Effector memory CD8-positive, alpha-beta T cell (primary cell): ENCODE measurements around the gene CACNA1A.
"Not testable (repeated sequence)": the region's sequence is repeated elsewhere in the genome, so short reads cannot be mapped to it uniquely, and the experiment has no call there.

Experiments
- ATAC-seq: fragments of 150-1000 bp; cut with Tn5 transposase; replicated peaks from 2 replicates; pipeline ENCODE4 v1.10.0; 2021; ENCODE audit warnings: mild to moderate bottlenecking, moderate library complexity
- DNase-seq, 3 experiments: peaks; one replicate each; pipeline ENCODE4 v3.0.0; 2021
- H3K27ac Mint-ChIP-seq, 2 donors: one replicate each; pipeline ENCODE4 v1.8.0; 2022; ENCODE audit warnings: mild to moderate bottlenecking in 2 of 2, mixed read lengths in 2 of 2, moderate library complexity in 2 of 2
- H3K27me3 Mint-ChIP-seq, 2 donors: one replicate each; pipeline ENCODE4 v1.8.0; 2022; ENCODE audit warnings: mixed read lengths in 2 of 2
- H3K36me3 Mint-ChIP-seq: one replicate; pipeline ENCODE4 v1.8.0; 2022; ENCODE audit warnings: mild to moderate bottlenecking, moderate library complexity, mixed read lengths; ENCODE audit not compliant: insufficient read depth
- H3K4me1 Mint-ChIP-seq, 2 donors: one replicate each; pipeline ENCODE4 v1.8.0; 2022; ENCODE audit warnings: low read depth in 2 of 2, mixed read lengths in 2 of 2
- H3K4me3 Mint-ChIP-seq, 2 donors: one replicate each; pipeline ENCODE4 v1.8.0; 2022; ENCODE audit warnings: mild to moderate bottlenecking in 2 of 2, mixed read lengths in 2 of 2, moderate library complexity in 2 of 2
- H3K9me3 Mint-ChIP-seq, 2 donors: one replicate each; pipeline ENCODE4 v1.8.0; 2022; ENCODE audit warnings: mixed read lengths in 2 of 2

Gene CACNA1A

DNA sequence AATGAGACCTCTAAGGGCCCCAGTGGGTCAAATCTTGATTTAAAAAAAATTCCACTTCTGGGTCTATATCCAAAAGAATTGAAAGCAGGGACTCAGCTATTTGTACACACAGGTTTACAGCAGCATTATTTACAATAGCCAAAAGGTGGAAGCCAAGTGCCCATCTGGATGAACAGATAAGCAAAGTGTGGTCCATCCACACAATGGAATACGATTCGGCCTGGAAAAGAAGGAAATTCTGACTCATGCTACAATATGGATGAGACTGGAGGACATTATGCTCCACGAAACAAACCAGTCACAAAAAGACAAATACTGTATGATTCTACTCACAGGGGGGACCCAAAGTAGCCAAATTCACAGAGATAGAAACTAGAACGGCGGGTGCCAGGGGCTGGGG, 76.7 kb downstream of the CACNA1A start:
- no peak overlapping the region for H3K4me3 Mint-ChIP-seq
- H3K36me3 Mint-ChIP-seq, result no peaks in the 10 kb centered on the region
- no peak overlapping the region for H3K27ac Mint-ChIP-seq
- H3K4me1 Mint-ChIP-seq, result peaks cover 0 to 3% of the 10 kb centered on the region in 2 donors
- H3K27me3 Mint-ChIP-seq, result peaks cover 33 to 41% of the 10 kb centered on the region in 2 donors
- DNase-seq (no peak), ATAC-seq (no peak)
- peaks cover 0 to 6% of the 10 kb centered on the region in 2 donors for H3K9me3 Mint-ChIP-seq

DNA sequence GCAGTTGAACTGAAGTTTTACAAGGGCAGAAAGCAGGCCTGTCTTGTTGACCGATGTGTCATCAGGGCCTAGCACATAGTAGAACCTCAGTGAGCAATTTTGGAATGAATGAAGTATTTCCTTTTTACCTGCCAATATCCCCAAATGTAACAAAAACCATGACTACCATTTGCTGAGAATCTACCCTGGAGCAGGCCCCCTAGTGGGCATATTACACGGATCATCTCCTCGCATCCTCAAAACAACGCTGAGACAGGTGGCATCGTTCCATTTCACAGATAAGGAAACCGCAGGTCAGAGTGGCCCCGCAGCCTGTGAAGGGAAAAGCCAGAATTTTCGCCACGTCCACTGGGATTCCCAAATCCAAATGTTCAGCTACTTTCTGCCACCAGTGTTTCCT, 77.9 kb downstream of the CACNA1A start:
- peaks cover 0 to 6% of the 10 kb centered on the region in 2 donors for H3K9me3 Mint-ChIP-seq
- no peak for ATAC-seq
- DNase-seq, result no peak
- peaks cover 0 to 3% of the 10 kb centered on the region in 2 donors for H3K4me1 Mint-ChIP-seq
- no peak overlapping the region for H3K4me3 Mint-ChIP-seq
- no peak overlapping the region for H3K27ac Mint-ChIP-seq
- H3K36me3 Mint-ChIP-seq, result no peaks in the 10 kb centered on the region
- peaks cover 39 to 51% of the 10 kb centered on the region in 2 donors for H3K27me3 Mint-ChIP-seq

DNA sequence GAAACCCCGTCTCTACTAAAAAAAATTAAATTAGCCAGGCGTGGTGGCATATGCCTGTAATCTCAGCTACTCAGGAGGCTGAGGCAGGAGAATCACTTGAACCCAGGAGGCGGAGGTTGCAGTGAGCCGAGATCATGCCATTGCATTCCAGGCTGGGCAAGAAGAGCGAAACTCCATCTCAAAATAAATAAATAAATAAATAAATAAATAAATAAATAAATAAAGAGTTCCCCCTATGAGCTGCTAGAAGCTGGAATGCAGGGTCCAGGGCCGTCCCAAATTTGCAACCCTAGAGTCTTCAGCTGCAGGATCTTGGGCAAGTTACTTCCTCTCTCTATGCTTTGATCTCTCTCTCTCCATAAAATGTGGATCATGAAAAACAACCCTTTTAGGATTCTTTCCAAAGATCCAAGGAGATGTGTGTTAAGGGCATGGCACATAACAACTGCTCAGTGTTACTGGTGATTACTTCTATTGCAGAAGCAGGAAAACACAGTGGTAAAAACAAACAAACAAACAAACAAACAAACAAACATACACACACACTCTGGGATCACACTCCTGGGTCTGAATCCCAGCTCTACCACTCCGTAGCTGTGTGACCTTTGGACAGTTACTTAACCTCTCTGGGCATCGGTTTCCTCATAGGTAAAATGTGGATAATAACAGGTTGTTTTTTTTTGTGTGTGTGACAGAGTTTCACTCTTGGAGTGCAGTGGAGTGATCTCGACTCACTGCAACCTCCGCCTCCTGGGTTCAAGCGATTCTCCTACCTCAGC, 78.8 kb downstream of the CACNA1A start:
- H3K36me3 Mint-ChIP-seq, result no peaks in the 10 kb centered on the region
- DNase-seq, result no peak
- ATAC-seq, result no peak
- H3K4me1 Mint-ChIP-seq, result peaks cover 0 to 3% of the 10 kb centered on the region in 2 donors
- H3K27me3 Mint-ChIP-seq, result peaks cover 39 to 58% of the 10 kb centered on the region in 2 donors
- peaks cover 0 to 6% of the 10 kb centered on the region in 2 donors for H3K9me3 Mint-ChIP-seq
- no peak overlapping the region for H3K27ac Mint-ChIP-seq
- no peak overlapping the region for H3K4me3 Mint-ChIP-seq

- not testable (repeated sequence) for H3K36me3 Mint-ChIP-seq, H3K4me3 Mint-ChIP-seq, DNase-seq, H3K4me1 Mint-ChIP-seq, H3K27ac Mint-ChIP-seq, ATAC-seq
- H3K27me3 Mint-ChIP-seq, result peaks cover 33 to 49% of the 10 kb centered on the region in 2 donors
- H3K9me3 Mint-ChIP-seq, result peaks cover 4 to 15% of the 10 kb centered on the region in 2 donors
Observed at GRCh38 chr19:13425875-13426274, 80.4 kb downstream of the CACNA1A start.

DNA sequence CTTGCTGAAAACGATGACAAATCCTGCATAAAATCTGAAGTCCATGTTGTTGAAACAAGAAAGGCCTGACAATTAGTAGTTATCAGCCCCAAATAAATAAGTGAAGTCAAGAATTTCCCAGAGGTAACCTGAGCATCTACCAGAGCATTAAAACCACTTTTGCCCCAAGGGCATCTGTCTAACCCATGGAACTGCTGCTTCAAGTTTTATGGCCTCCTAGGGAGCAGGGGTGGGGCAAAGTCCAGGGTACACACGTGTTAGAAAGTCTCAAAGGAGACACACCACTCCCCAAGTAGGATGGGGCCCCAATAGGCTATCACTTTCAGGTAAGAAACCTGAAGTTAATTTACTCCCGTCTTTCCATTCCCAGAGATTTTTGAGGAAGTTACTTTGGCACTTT, 81.1 kb downstream of the CACNA1A start:
- DNase-seq (no peak), ATAC-seq (no peak)
- Mint-ChIP-seq H3K27ac (no peak overlapping the region), H3K9me3 (peaks cover 6 to 17% of the 10 kb centered on the region in 2 donors), H3K4me3 (no peak overlapping the region), H3K36me3 (no peaks in the 10 kb centered on the region), H3K27me3 (peaks cover 26 to 42% of the 10 kb centered on the region in 2 donors), H3K4me1 (no peaks in the 10 kb centered on the region)

DNA sequence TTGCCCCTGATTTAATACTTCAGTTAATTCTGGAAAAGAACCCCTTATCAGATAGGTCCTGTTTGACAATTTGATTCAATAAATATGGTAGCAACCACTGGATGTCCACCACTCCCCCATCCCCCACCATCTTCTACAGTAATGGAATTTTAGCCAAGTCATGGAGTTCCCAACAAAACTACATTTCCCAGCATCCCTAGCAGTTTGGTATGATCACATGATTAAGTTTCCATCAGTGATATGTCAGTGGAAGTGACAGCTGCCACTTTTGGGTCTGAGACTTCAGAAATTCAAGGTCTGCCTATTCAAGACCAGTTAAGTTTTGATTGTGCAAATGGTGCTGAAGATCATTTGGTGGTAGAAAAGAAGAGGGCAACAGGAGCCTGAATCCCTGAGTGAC, 85.5 kb downstream of the CACNA1A start:
- Mint-ChIP-seq H3K4me3 (no peak overlapping the region), H3K4me1 (no peaks in the 10 kb centered on the region), H3K36me3 (no peaks in the 10 kb centered on the region), H3K9me3 (peaks cover 6 to 10% of the 10 kb centered on the region in 2 donors), H3K27me3 (peaks cover 6 to 26% of the 10 kb centered on the region in 2 donors), H3K27ac (no peak overlapping the region)
- DNase-seq (no peak), ATAC-seq (no peak)

GRCh38 chr19:13417054-13417453, 89.2 kb downstream of the CACNA1A start:
- H3K9me3 Mint-ChIP-seq, result peaks cover 6 to 10% of the 10 kb centered on the region in 2 donors
- H3K4me3 Mint-ChIP-seq, result no peak overlapping the region
- no peaks in the 10 kb centered on the region for H3K36me3 Mint-ChIP-seq
- no peaks in the 10 kb centered on the region for H3K4me1 Mint-ChIP-seq
- peaks cover 22 to 23% of the 10 kb centered on the region in 2 donors for H3K27me3 Mint-ChIP-seq
- DNase-seq, result no peak
- no peak for ATAC-seq
- H3K27ac Mint-ChIP-seq, result no peak overlapping the region

DNA sequence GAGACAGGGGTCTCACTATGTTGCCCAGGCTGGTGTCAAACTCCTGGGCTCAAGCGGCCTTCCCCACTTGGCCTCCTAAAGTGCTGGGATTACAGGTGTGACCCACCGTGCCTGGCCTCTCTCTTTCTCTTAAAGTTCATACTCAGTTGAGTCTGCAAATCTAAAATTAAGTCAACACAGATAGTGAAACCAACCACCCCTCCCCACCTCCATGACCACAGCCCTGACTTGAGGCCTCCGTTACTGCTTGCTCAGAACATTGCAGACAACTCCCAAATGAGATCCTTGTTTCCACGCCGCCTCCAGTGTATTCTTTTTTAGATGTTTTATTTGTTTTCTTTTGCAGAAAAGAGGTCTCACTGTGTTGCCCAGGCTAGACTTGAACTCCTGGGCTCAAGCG, 94.4 kb downstream of the CACNA1A start:
- peaks cover 38 to 46% of the 10 kb centered on the region in 2 donors for H3K27me3 Mint-ChIP-seq

GRCh38 chr19:13410946-13411345, 95.3 kb downstream of the CACNA1A start:
- no peak for ATAC-seq
- Mint-ChIP-seq H3K27ac (no peak overlapping the region), H3K4me3 (no peak overlapping the region), H3K4me1 (no peaks in the 10 kb centered on the region), H3K27me3 (peaks cover 41 to 46% of the 10 kb centered on the region in 2 donors), H3K36me3 (no peaks in the 10 kb centered on the region), H3K9me3 (peaks cover 0 to 2% of the 10 kb centered on the region in 2 donors)
- no peak for DNase-seq

More for the DNA sequence above, 94.4 kb downstream of the CACNA1A start:
- Mint-ChIP-seq H3K36me3 (no peaks in the 10 kb centered on the region), H3K27ac (no peak overlapping the region), H3K4me3 (no peak overlapping the region), H3K9me3 (peaks cover 0 to 2% of the 10 kb centered on the region in 2 donors), H3K4me1 (no peaks in the 10 kb centered on the region)
- no peak for DNase-seq
- ATAC-seq, result no peak

GRCh38 chr19:13408889-13409518, 97.3 kb downstream of the CACNA1A start:
- Mint-ChIP-seq H3K36me3 (no peaks in the 10 kb centered on the region), H3K27me3 (peaks cover 28 to 32% of the 10 kb centered on the region in 2 donors), H3K9me3 (peaks cover 0 to 2% of the 10 kb centered on the region in 2 donors), H3K4me1 (no peaks in the 10 kb centered on the region), H3K27ac (no peak overlapping the region), H3K4me3 (no peak overlapping the region)
- no peak for DNase-seq
- ATAC-seq, result no peak

DNA sequence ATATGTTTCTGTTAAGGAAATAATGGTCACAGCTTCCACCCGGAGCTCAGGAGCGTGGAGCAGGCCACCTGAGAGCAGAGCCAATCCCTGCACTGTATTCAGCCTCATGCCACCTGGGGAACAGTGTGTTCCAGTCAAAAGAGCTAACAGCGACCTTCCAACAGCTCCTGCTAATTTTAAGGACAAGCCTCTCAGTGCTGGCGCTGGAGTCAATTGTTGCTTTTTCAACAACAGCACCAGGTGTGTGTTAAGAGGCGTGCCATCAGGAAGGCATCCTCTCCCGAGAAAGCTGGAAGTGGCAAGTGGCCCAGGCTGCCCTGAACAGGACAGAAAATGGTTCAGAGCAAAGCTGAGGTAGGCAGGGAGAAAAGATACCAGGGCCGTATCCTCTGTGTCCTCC, 102.0 kb downstream of the CACNA1A start:
- ATAC-seq (no peak), DNase-seq (no peak)
- no peak overlapping the region for H3K4me3 Mint-ChIP-seq
- no peaks in the 10 kb centered on the region for H3K4me1 Mint-ChIP-seq
- no peak overlapping the region for H3K27ac Mint-ChIP-seq
- peaks cover 25% of the 10 kb centered on the region in 2 donors for H3K27me3 Mint-ChIP-seq
- no peaks in the 10 kb centered on the region for H3K9me3 Mint-ChIP-seq
- no peaks in the 10 kb centered on the region for H3K36me3 Mint-ChIP-seq

GRCh38 chr19:13401388-13401787, 104.9 kb downstream of the CACNA1A start:
- ATAC-seq, result no peak
- Mint-ChIP-seq H3K27me3 (peaks cover 30 to 44% of the 10 kb centered on the region in 2 donors), H3K36me3 (no peaks in the 10 kb centered on the region), H3K9me3 (peaks cover 0 to 4% of the 10 kb centered on the region in 2 donors), H3K4me3 (no peak overlapping the region), H3K4me1 (peaks cover 0 to 5% of the 10 kb centered on the region in 2 donors), H3K27ac (no peak overlapping the region)
- DNase-seq, result no peak

- H3K9me3 Mint-ChIP-seq, result peaks cover 0 to 4% of the 10 kb centered on the region in 2 donors
- peaks cover 37 to 52% of the 10 kb centered on the region in 2 donors for H3K27me3 Mint-ChIP-seq
- peaks cover 2% of the 10 kb centered on the region for H3K36me3 Mint-ChIP-seq
- DNase-seq, result no peak
- ATAC-seq, result no peak
- peaks cover 0 to 7% of the 10 kb centered on the region in 2 donors for H3K4me1 Mint-ChIP-seq
- H3K27ac Mint-ChIP-seq, result no peak overlapping the region
- H3K4me3 Mint-ChIP-seq, result no peak overlapping the region
Observed at GRCh38 chr19:13400296-13400695, 106.0 kb downstream of the CACNA1A start.

DNA sequence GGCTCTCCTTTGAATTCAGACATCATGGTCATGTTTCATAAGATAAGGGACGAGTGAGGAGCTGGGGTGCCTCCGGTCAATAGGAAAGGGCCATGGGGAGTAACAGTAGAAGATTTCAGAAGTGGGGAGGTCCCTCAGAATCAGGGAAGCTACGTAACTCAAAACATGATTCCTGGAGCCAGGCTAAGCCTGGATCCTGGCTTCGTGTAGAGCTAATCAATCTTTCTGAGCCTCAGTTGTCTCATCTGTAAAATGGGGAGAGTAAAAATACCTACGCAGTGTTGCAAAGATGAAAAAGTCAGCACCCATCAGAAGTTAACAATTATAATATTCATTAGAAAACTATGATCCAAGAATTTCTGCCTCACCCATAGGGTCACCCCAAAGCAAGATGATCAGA, 106.5 kb downstream of the CACNA1A start:
- Mint-ChIP-seq H3K27me3 (peaks cover 39 to 55% of the 10 kb centered on the region in 2 donors), H3K36me3 (peaks cover 2% of the 10 kb centered on the region), H3K4me3 (no peak overlapping the region), H3K27ac (no peak overlapping the region), H3K9me3 (peaks cover 0 to 4% of the 10 kb centered on the region in 2 donors), H3K4me1 (peaks cover 0 to 7% of the 10 kb centered on the region in 2 donors)
- ATAC-seq (no peak), DNase-seq (no peak)
